ENCODE measurements around the gene FAM184A. TPM values are rescaled to one million over a fixed set of nuclear protein-coding genes. Genes with fewer than 3 reads are reported as not detected.

The FAM184A gene
- 0.19 and 0.85 TPM in 2 replicates for total RNA-seq

GRCh38 chr6:119078376-119079282 is at the start of gene FAM184A:
FAM184A (minus strand) TSS chr6:119078664; CDS start chr6:119078299, 365 bp downstream.

GRCh38 chr6:118934461-118935330 is 143.8 kb downstream of the FAM184A start, which contains the start of gene MCM9:
MCM9 (minus strand) TSS chr6:118935159; CDS start chr6:118931723, 3,436 bp downstream.

Other genes with a start within 250 kb of the FAM184A start
- 11.8 and 15.9 TPM in 2 replicates for gene ASF1A, start 184.5 kb downstream of the FAM184A start, total RNA-seq
- gene MCM9, start 143.5 kb downstream of the FAM184A start, total RNA-seq: 13.2 and 14.2 TPM in 2 replicates

Data from regular cardiac myocyte (primary cell).